HFFc6 (cell line): ENCODE results near the gene OTC. TPM values are rescaled to one million over a fixed set of nuclear protein-coding genes. Genes with fewer than 3 reads are reported as not detected.

ENCODE experiments used
- DNase-seq: peaks from one replicate; pipeline ENCODE4 v3.0.0-alpha.2; 2018
- H3K27ac Mint-ChIP-seq: 2 replicates; pipeline ENCODE4 v1.8.0; 2020; ENCODE audit warnings: mild to moderate bottlenecking, mixed read lengths
- H3K27me3 Mint-ChIP-seq: 2 replicates; pipeline ENCODE4 v1.8.0; 2021; ENCODE audit warnings: mild to moderate bottlenecking, moderate library complexity, mixed read lengths; ENCODE audit not compliant: insufficient read depth
- H3K36me3 Mint-ChIP-seq: 2 replicates; pipeline ENCODE4 v1.8.0; 2021; ENCODE audit warnings: low read depth, mixed read lengths
- H3K4me1 Mint-ChIP-seq: 2 replicates; pipeline ENCODE4 v1.8.0; 2020; ENCODE audit warnings: low read depth, mixed read lengths
- H3K4me3 Mint-ChIP-seq: 2 replicates; pipeline ENCODE4 v1.8.0; 2020; ENCODE audit warnings: mild to moderate bottlenecking, moderate library complexity, mixed read lengths
- H3K9me3 Mint-ChIP-seq: 2 replicates; pipeline ENCODE4 v1.8.0; 2020; ENCODE audit warnings: mild to moderate bottlenecking, mixed read lengths
- total RNA-seq, 6 experiments: library from RNA; stranded (reverse); fragmentation: NEBNext Ultra II Directional; extraction: Animal tissue kit (Norgen Biotek cat#: 25700); gene quantifications; 2 replicates in 1 of 6; 3 replicates in 5 of 6; pipeline ENCODE4 v1.2.3, GENCODE V29; 2021
- TF ChIP-seq, protein P1 (sequence below): fragments of 200-600 bp; sonication (generic); IDR thresholded peaks from 2 replicates; pipeline ENCODE4 v1.5.0; 2021; ENCODE audit warnings: antibody characterized with exemption, mild to moderate bottlenecking

The OTC gene
- total RNA-seq, 6 experiments from 2014 or later: not detected

DNA sequence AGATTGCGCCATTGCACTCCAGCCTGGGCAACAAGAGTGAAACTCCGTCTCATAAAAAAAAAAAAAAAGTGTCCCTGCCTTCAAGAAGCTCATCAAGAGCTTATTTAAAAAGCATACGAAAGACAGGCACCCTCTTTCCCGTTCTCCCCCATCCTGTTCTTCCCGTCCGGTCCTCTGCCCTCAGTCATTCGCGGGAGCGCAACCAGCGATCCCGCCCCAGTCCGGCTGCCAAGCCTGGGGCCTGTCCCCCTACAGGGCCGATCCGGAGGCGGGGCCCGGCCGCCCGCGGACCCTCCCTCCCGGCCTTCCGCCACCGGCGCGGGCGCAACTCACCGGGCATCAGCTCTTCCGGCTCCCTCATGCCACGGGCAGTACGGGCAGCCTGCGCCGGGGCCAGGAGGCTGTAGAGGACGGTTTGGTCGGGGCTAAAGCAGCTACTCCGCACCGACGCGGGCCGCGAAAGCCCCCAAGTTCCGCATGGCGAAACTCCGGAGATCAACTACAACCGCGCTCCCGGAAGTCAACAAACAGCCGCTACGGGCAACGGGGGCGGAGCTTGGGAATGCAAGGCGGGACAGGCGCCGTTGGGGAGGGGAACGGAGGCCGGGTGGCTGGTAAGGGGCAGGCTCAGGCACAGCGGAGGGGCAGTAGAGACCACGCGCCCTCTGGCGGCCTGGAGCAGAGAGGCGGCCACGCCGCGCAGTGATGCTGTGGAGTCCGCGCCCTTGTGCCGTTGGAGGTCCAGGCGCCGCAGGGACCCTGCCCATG is 25.2 kb upstream of the OTC start, which contains the start of gene RPGR:
Gene RPGR, minus strand, starts transcription at position 503 of the 768 bp plus-strand sequence. Its CDS starts 142 bp downstream, at position 361.
- peak; percentile 90 for DNase-seq
- Mint-ChIP-seq H3K4me1 (peaks cover 41% of the 10 kb centered on the region), H3K4me3 (peak within 1 kb of the TSS; percentile 91), H3K9me3 (no peaks in the 10 kb centered on the region), H3K27ac (peak within 1 kb of the TSS; percentile 98), H3K36me3 (no peaks in the 10 kb centered on the region; the same call in 1 of the 2 replicates), H3K27me3 (no peaks in the 10 kb centered on the region)
- TF ChIP-seq, protein P1, sequence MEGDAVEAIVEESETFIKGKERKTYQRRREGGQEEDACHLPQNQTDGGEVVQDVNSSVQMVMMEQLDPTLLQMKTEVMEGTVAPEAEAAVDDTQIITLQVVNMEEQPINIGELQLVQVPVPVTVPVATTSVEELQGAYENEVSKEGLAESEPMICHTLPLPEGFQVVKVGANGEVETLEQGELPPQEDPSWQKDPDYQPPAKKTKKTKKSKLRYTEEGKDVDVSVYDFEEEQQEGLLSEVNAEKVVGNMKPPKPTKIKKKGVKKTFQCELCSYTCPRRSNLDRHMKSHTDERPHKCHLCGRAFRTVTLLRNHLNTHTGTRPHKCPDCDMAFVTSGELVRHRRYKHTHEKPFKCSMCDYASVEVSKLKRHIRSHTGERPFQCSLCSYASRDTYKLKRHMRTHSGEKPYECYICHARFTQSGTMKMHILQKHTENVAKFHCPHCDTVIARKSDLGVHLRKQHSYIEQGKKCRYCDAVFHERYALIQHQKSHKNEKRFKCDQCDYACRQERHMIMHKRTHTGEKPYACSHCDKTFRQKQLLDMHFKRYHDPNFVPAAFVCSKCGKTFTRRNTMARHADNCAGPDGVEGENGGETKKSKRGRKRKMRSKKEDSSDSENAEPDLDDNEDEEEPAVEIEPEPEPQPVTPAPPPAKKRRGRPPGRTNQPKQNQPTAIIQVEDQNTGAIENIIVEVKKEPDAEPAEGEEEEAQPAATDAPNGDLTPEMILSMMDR: peak; percentile 83

DNA sequence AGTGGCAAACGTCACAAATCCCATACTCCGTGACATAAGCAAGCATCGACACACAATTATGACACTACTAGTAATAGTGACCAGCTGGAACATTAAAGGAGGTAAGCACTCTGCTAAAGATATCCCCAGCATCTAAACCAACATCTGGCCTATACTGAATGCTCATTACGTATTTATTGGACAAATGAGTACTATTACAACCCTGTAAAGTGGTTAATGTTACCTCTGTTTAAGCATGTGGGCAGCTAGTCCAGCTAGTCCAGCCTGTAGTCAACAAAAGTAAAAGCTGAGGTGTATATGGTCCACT is 24.7 kb upstream of the OTC start:
- Mint-ChIP-seq H3K36me3 (no peaks in the 10 kb centered on the region; the same call in 1 of the 2 replicates), H3K4me1 (peaks cover 37% of the 10 kb centered on the region), H3K4me3 (peak overlapping the region; percentile 91), H3K27me3 (no peaks in the 10 kb centered on the region), H3K27ac (peak overlapping the region; percentile 98), H3K9me3 (no peaks in the 10 kb centered on the region)
- TF ChIP-seq, protein P1: no peak; the same call in none of the 2 replicates
- no peak for DNase-seq

DNA sequence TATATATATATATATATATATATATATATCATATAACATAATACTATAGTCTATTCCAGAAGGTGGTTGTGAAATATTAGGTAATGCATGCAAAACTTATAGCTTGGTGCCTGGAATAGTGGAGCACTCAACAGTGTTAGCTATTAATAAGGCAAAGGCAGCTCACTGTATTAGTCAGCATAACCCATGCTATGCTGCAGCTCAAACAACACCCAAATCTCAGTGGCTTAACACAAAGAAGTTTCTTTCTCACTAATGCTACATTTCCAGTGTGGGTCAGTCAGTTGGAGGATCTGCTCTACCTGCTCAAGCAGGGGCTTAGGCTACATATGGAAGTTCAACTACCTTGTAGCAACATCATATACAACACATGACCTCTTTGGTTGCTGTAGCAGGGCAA is 19.9 kb upstream of the OTC start:
- Mint-ChIP-seq H3K4me1 (peaks cover 9% of the 10 kb centered on the region; the same call in 1 of the 2 replicates), H3K27ac (no peak overlapping the region), H3K4me3 (no peak overlapping the region), H3K9me3 (no peaks in the 10 kb centered on the region), H3K27me3 (peaks cover 2% of the 10 kb centered on the region; the same call in 1 of the 2 replicates), H3K36me3 (no peaks in the 10 kb centered on the region)
- no peak for DNase-seq
- TF ChIP-seq, protein P1: no peak

DNA sequence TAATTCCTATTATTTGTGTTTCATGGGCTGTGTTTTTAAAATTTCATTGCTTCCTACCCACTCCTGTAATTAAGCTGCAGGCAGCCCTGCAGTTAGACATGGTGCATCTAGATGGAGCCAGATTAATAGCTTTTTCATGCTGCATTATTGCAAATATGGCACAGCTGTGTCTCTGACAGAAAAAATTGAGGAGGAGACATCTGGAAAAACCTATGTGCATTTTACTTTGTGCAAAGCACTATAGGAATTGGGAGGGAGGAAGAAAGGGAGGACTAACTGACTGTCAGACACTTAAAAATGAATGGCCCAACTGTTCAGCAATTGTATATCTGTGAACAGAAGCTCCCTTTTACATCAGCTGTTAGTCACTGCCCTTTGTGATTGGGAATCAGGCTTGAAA is 17.0 kb upstream of the OTC start:
- Mint-ChIP-seq H3K27me3 (peaks cover 2% of the 10 kb centered on the region; the same call in 1 of the 2 replicates), H3K36me3 (no peaks in the 10 kb centered on the region), H3K4me1 (no peaks in the 10 kb centered on the region), H3K4me3 (no peak overlapping the region), H3K27ac (no peak overlapping the region), H3K9me3 (no peaks in the 10 kb centered on the region)
- TF ChIP-seq, protein P1: no peak
- DNase-seq: no peak

DNA sequence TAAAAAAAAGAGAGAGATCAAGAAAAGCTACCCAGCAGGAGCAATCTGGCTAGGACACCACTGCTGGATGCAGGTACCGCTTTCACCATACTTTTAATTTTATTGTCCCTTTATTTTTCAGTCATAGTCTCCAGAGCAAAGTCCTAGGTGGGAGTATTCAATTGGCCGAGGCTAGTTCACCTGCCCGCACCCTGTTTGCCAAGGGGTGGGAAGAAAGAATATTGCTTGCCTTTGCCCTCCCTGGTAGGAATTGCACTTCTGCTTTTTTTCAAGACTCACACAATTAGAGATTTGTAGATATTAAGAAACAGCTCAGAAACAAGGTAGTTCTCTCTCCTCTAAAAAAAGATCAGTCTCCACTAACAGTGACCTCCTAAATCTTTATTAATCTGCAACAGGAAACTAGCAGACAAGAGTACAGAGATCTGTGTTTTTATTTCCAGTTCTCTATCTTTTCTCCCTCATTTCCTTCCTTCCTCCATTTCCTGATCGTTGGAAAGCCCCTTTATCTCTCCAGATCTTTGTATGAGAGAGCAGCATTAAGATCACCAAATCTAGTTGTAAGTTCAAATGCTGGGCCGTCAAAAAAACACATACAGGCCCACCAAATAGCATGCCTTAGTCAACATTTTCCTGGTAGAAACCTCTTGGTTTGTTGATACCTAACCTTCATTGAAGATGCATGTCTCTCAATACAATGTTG is 15.7 kb upstream of the OTC start:
- Mint-ChIP-seq H3K27ac (no peak overlapping the region), H3K36me3 (no peaks in the 10 kb centered on the region), H3K9me3 (no peaks in the 10 kb centered on the region), H3K4me3 (no peak overlapping the region), H3K27me3 (peaks cover 2% of the 10 kb centered on the region; the same call in 1 of the 2 replicates), H3K4me1 (no peaks in the 10 kb centered on the region)
- TF ChIP-seq, protein P1: no peak
- no peak for DNase-seq
